ENCODE measurements around the gene NEAT1.

The NEAT1 gene

DNA sequence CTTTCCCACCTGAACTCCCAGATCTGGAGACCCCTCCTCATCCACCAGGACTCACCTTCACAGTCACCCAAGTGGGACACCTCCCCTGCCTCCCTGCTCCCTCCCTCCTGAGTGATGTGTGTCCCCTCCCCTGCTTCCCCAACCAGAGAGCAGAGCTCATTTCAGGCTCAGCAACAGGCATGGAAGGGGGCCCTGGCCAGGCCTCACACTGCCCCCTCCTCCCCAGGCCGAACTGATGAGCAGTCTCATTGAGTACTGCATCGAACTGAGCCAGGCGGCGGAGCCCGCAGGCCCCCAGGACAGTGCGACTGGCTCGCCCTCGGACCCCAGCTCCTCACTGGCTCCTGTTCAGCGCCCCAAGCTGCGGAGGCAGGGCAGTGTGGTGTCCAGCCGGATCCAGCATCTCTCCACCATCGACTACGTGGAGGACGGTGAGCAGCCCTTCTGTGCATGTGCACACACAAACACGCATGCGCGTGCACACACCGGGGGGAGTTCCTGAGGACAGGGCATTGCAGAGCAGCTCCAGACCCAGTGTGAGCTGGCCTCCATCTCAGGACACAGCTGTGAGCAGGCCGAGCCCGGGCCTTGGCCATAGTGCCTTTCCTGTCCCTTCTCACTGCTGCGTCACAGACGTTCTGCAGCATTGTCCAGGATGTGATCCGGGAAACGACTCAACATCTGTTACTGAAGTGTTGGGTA, 17.8 kb upstream of the NEAT1 start:
- TF ChIP-seq GATA2 (IDR thresholded peaks at IDR 0.05; ENCODE audit: low read depth, low read length), result no peak

DNA sequence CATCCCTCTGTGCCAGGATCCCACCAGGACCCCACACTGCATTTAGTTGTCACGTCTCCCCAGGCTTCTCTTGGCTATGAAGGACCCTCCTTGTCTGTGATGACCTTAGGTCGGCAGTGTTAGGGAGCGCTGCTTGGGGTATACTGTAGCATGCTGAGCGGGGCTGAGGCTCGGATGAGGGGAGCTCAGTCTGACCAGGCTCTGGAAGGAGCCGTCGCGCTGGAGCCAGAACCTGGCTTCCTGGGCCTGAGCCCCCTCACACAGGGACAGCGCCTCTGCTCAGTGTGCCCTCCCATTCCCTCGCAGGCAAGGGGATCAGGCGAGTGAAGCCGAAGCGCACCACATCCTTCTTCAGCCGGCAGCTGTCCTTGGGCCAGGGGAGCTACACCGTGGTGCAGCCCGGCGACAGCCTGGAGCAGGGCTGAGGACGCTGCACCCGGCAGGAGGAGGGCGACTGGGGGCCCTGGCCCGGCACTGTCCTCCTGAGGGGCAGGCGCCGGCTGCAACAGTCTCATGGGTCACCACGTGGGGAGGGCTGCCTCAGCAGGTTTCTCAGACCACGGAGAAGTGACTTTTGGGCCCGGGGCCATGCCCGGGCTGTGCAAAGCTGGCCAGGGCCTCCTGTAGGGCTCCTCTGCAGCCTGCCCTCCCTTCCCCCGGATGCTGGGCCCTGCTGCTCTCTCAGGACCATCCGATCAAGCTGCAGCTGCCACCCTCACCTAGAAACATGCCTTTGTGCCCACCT, 11.5 kb upstream of the NEAT1 start:
- no peak for TF ChIP-seq GATA3 (IDR thresholded peaks at IDR 0.05; ENCODE audit: low read depth, low read length)
- TF ChIP-seq GATA2 (IDR thresholded peaks at IDR 0.05; ENCODE audit: low read depth, low read length), result no peak

DNA sequence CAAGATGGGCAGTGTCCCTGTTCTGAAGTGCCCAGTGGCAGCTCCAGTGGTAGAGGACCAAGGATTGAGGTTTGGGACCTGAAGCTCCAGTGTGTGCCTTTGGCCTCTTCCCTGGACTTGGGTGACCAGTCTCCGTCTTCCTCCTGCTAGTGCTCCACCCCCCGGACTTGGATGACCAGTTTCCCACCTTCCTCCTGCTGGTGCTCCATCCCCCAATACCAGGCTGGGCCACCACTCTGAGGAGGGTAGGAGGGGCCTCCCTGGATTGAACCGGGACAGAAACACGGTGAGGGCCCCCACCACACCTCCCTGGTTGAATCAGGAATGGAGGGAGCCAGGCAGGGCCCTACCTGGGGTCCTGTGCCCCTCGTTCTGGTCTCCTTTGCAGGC, 10.9 kb upstream of the NEAT1 start:
- no peak for TF ChIP-seq GATA2 (IDR thresholded peaks at IDR 0.05; ENCODE audit: low read depth, low read length)
- no peak for TF ChIP-seq GATA3 (IDR thresholded peaks at IDR 0.05; ENCODE audit: low read depth, low read length)

DNA sequence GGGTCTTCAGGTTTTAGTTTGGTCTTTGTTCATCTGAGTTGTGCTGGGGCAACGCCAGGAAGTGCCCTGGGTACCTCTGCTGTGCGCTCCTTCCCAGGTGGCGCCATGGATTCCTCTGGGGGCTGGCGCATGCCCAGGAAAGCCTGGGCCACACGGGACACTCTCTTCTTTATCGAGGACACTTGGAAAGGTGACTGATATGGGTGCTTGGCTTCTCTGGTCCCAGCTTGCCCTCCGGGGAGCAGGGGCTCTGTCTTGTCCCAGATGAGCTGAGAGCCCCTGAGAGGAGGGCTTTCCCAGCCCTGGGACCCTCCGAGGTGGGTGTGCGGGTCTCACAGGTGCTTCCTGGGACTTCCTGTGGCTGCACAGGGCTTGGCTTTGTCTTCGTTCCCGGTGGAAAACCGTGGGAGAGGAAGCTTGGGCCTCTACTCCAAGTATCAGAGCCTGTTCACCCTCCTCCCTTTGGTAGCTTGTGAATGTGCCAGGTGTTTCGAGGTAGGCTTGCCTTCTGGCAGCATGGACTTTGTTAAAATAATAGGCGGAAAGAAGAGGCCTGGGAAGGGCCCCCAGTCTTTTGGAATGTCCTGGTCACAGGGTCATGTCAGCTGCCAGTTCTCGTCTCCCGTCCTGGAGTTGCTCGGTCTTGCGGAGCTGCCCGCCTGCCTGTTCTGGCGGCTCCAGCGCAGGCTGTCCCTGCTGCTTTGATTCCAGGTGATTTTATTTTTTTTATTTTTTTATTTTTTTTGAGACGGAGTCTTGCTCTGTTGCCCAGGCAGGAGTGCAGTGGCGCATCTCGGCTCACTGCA, 10.1 kb upstream of the NEAT1 start:
- no peak for TF ChIP-seq GATA3 (IDR thresholded peaks at IDR 0.05; ENCODE audit: low read depth, low read length)
- TF ChIP-seq GATA2 (IDR thresholded peaks at IDR 0.05; ENCODE audit: low read depth, low read length), result no peak

DNA sequence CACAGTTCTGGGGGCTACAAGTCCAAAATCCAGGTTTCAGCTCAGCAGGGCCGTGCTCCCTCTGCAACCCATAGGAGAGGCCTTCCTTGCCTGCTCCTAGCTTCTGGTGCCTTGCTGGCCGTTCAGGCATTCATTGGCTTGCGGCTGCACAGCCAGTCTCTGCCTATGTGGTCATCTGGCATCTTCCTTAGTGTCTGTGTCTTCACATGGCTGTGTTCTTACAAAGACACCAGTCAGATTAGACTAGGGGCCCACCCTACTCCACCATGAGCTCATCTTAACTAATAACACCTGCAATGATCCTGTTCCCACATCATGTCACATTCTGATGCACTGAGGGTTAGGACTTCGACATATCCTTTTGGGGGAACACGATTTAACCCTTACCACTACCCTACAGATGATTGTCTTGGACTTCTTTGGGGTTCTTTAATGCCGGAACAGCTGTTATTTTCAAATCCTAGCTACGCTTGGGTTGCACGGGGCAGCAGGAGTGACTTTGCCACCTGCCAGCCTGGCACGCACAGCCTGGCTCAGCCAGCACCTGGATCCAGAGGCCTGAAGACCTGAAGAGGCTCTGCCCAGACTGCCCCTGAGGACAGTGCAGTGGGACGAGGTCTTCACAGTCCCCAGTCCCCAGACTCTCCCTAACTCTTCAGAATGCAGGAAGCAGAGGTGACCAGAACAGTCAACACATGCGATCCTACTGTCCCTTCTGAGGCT, 7.7 kb upstream of the NEAT1 start:
- TF ChIP-seq GATA3 (IDR thresholded peaks at IDR 0.05; ENCODE audit: low read depth, low read length), result no peak
- no peak for TF ChIP-seq GATA2 (IDR thresholded peaks at IDR 0.05; ENCODE audit: low read depth, low read length)

DNA sequence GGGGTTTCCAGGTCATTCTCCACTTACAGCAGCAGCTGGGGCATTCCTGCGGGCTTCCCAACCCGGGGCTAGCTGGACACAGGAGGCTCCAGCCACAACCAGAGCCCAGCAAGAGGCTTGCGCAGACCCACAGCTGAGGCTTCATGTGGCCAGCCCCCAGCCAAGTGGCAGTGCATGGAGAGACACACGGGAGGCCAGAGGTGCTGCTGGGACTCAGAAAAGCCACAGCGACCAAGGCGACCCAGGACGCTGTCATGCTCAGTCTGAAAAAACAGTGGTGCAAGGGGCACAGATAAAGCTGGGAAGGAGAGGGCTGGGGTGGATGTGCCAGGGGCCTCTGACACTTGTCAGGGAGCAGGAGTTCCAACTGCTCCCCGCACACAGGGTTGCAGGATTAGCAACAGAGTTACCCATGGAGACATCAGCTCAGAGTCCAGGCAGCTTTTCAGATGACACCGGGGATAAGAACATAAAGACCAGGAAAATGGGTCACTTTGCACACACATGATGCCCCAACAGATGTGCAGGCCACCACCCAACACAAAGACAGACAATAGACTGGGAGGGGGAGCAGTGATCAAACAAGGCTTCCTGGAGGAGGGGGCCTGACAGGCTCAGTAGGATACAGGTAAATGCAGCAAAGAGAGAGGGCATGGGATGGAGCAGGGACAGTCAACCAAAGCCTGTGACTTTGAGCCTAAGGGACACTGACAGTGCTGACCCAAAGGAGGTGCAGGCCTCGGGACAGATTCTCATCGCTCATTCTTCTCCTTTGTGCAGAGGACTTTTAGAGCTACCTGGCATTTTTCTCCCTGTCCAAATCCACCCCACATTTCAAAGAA, 6.9 kb upstream of the NEAT1 start:
- no peak for TF ChIP-seq GATA3 (IDR thresholded peaks at IDR 0.05; ENCODE audit: low read depth, low read length)
- no peak for TF ChIP-seq GATA2 (IDR thresholded peaks at IDR 0.05; ENCODE audit: low read depth, low read length)

DNA sequence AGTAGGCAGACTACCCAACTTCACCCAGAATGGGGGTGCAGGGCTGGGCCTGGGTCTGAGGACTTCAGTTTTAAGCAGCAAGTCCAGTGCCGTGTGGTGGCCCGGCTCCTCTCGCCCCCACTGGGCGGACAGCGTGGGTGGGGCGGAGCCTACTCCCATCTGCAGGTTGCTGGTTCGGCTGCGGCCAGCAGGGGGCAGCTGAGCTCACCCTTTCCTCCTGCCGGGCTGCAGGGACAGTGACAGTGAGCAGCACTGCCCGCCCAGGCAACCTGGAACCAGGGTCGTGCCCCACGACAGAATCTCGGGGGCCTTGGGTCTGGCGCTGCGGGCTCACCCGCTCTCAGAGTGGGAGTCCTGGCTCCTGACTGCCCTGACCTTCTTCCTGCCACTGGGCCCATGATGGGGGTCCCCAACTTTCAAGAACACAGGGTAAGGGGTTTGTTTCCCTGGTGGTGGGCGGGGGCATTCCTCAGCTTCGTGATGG, 6.2 kb upstream of the NEAT1 start:
- no peak for TF ChIP-seq GATA2 (IDR thresholded peaks at IDR 0.05; ENCODE audit: low read depth, low read length)
- TF ChIP-seq GATA3 (IDR thresholded peaks at IDR 0.05; ENCODE audit: low read depth, low read length), result no peak

DNA sequence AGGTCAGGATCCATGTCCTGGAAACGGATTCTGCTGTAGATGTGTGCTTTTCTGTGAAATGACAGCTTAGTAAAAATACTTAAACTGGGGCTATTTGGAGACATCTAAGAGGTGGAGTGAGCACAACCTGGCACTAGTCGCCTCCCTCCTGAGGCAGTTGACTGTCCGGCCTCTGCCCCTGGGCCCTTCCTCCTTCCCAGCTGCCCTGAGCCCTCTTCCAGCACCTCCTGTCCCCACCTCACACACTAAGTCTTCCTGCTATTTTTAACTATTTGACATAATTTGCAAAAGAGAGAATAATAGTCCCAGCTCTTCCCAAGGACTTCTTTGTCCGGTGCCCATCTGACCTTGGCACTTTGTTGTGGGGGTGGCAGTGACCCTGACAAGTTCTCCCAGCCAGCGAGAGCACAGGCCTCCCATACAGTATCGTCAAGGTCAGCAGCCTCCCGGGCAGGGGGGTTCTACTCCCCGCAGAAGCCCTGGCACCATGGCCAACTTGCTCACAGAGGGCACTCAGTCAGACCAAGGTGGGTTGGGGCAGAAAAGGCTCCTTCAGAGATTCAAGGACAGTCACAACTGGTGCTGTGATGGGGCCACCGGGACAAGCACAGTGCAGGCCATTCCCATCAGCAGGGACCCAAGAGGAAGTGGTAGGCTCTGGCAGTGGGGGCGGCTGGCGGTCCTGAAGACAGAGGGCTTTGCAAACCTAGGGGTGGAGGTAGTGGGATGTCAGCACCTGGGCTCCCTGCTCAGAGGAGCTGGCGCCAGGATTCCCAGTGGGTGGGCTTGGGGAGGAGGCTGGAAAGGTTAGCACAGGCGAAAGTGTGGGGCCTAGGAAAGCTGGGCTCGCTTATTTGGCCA, 5.5 kb upstream of the NEAT1 start:
- no peak for TF ChIP-seq GATA2 (IDR thresholded peaks at IDR 0.05; ENCODE audit: low read depth, low read length)
- TF ChIP-seq GATA3 (IDR thresholded peaks at IDR 0.05; ENCODE audit: low read depth, low read length), result no peak

DNA sequence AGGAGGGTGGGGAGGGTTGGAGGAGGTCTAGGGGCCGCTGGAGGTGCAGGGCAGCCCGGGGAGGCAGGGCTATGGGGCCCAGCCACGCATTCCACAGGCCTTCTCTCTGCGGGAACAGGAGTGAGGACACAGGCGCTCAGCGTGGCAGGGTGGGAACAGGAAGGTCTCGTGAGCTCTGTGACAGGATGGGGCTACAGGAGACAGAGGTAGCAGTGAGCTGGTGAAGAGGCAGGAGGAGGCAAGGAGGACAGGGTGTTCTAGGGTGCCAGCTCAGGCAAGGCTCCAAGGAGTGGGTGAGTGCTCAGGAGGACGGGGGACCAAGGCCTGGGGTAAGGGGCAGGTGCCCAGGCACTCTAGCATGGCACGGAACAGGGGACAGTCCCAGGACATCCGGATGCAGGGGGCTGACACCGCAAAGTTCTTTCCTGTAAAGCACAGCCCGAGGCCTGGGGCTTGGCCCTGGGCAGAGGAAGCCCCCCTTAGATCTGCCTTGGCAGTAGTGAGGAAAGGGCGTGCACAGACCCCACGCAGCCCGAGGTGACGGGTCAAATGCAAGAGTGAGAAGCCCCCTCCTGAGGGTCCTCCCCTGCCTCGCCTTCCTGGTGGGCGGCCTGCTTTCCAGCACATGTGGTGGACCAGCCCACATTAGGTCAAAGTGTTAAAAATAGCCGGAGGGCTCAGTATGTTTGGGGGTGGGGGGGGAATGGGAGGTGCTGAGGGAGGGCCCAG, 4.7 kb upstream of the NEAT1 start:
- TF ChIP-seq GATA3 (IDR thresholded peaks at IDR 0.05; ENCODE audit: low read depth, low read length) (no peak), GATA2 (IDR thresholded peaks at IDR 0.05; ENCODE audit: low read depth, low read length) (no peak)

DNA sequence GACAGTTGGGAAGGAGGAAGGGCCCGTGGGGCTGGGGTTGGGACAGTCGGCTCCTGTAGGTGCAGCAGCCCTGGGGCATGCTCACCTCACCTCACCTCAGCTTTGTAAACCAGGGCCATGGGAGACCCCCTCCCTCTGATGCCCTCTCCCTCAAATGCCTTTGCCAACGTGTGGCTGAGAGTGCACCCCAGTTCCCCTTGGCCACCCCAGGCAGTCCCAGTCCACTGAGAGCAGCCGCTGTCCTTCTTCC, 4.2 kb upstream of the NEAT1 start:
- TF ChIP-seq GATA2 (IDR thresholded peaks at IDR 0.05; ENCODE audit: low read depth, low read length) (no peak), GATA3 (IDR thresholded peaks at IDR 0.05; ENCODE audit: low read depth, low read length) (no peak)

DNA sequence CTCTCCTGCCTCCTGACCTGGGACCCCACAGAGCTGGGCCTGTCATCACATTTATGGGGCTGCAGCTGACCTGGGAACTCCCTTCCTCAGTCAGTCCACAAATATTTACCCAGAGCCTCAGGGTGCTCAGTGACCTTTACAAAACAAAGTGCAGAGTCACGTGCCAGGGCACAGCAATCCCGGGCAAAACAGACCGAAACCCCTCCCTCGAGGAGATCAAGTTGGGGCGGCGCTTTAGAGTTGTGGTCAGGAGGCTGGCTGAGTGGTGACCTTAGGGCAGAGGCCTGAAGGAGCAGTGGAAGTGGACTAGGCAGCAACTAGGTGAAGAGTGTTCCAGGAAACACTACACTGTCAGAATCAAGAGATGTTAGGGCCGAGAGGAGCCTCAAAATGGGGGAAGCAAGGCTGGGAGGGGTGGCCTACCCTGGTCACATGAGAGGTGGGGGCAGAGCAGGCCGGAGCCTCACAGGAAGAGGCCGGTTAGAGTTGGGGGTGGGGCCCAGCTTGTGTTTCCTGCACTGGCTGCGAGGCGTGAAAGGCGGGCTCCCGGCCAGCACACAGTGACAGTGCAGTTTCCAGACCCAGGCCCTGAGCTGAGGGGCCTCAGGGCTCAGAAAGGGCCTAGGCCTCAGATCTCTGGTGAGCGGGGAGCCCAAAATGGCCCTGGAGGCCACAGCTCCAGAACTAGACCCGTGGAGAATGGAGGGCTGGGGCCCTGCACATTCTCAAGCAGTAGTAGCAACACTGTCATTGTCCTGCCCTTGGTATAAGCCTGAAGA, 3.7 kb upstream of the NEAT1 start:
- TF ChIP-seq GATA2 (IDR thresholded peaks at IDR 0.05; ENCODE audit: low read depth, low read length) (no peak), GATA3 (IDR thresholded peaks at IDR 0.05; ENCODE audit: low read depth, low read length) (no peak)
